GM13976 (cell line): ENCODE measurements around the gene AZU1.

Experiments
- DNase-seq: peaks from one replicate; pipeline ENCODE4 v3.0.0; 2012; ENCODE audit warnings: low spot score
- in situ Hi-C: fragments of 300-500 bp; cut with MboI; formaldehyde crosslinking; loops from one replicate; pipeline ENCODE4 v1.12.0; 2022; ENCODE audit warnings: low sequenced_read_pairs, mixed read lengths, inconsistent platforms; ENCODE audit not compliant: unreplicated experiment
- TF ChIP-seq, protein P1 (sequence below): IDR thresholded peaks from 2 replicates; pipeline ENCODE4 v1.5.1; 2012; ENCODE audit warnings: borderline replicate concordance, mild to moderate bottlenecking; ENCODE audit not compliant: insufficient read depth; ENCODE audit errors: extremely low read depth, missing control alignments, control extremely low read depth

Gene AZU1, protein sequence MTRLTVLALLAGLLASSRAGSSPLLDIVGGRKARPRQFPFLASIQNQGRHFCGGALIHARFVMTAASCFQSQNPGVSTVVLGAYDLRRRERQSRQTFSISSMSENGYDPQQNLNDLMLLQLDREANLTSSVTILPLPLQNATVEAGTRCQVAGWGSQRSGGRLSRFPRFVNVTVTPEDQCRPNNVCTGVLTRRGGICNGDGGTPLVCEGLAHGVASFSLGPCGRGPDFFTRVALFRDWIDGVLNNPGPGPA

DNA sequence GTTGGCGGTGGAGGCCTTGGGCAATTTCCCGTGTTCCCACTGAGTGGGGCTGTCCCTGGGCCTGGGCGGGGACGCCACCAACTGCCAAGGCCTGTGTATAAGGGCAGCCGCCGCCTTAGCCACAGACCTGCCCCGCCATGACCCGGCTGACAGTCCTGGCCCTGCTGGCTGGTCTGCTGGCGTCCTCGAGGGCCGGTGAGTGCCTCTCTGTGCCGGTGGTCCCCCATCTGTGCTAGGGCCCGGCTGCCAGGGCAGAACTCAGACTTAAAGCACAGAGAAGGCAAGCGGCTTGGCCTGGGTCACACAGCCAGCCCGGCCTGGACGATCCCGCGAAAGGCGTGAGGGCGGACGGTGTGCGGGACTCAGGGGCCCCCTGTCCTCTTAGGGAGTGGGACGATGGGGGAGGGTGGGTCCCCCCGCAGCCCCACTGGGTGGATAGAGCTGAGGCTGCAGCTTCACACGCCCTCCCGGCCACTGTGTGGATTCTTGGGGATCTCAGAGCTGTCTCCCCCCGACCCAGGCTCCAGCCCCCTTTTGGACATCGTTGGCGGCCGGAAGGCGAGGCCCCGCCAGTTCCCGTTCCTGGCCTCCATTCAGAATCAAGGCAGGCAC lies at the start of gene AZU1:
Gene AZU1, plus strand, starts transcription at position 128 of the 612 bp plus-strand sequence. Its CDS starts 10 bp downstream, at position 138.
- DNase-seq: no peak
- in situ Hi-C loops: no loop called here

DNA sequence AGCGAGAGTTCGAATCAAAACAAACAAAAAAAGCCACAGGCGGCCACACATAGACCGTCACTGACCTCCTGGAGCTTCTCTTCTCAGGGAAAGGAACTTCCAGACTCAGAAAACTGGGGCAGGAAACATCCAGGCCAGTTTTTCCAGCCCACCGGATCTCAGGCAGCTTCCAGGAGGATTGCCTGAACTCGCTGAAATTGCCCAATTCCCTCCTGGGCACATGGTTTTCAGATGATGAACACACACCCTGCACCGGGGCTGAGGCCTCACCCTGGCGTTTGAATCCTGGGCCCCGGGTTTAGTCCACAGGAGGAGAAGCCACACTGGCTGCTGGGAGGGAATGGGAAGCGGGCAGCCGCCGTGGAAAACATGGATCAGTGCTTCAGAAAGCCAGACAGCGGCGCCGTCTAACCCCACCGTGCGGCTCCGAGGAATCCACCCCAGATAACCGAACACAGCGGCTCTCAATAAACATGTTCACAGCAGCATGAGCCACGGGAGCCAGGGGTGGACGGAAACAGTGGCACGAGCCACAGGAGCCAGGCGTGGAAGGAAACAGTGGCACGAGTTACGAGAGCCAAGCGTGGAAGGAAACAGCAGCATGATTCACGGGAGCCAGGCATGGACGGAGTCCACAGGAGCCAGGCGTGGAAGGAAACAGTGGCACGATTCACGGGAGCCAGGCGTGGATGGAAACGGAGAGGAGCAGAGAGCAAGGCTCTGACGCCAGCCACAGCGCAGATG lies 48.6 kb upstream of the AZU1 start:
- in situ Hi-C loops: no loop called here
- TF ChIP-seq, protein P1, sequence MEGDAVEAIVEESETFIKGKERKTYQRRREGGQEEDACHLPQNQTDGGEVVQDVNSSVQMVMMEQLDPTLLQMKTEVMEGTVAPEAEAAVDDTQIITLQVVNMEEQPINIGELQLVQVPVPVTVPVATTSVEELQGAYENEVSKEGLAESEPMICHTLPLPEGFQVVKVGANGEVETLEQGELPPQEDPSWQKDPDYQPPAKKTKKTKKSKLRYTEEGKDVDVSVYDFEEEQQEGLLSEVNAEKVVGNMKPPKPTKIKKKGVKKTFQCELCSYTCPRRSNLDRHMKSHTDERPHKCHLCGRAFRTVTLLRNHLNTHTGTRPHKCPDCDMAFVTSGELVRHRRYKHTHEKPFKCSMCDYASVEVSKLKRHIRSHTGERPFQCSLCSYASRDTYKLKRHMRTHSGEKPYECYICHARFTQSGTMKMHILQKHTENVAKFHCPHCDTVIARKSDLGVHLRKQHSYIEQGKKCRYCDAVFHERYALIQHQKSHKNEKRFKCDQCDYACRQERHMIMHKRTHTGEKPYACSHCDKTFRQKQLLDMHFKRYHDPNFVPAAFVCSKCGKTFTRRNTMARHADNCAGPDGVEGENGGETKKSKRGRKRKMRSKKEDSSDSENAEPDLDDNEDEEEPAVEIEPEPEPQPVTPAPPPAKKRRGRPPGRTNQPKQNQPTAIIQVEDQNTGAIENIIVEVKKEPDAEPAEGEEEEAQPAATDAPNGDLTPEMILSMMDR: no peak
- DNase-seq: no peak

More for the DNA sequence above, at the start of gene AZU1:
- TF ChIP-seq, protein P1: no peak

DNA sequence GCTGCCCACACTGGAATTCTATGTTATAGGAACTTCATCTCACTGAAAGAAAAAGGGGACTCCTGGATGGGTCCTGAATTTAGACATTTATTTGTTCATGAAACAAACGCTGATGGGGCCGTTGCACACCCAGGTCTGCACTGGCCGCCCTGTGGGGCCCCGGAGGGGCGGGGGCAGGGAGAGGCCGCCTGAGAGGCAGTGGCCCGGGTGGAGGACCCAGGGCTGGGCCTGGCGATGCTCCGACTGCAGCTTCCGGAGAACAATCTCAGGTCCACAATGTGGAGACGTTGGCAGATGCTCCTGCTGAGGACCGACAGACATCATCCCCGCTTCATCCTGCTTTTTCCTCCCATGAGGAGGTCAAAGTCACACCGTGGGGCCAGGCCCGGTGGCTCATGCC lies 46.7 kb upstream of the AZU1 start:
- TF ChIP-seq, protein P1: no peak
- in situ Hi-C loops: no loop called here
- DNase-seq: no peak

DNA sequence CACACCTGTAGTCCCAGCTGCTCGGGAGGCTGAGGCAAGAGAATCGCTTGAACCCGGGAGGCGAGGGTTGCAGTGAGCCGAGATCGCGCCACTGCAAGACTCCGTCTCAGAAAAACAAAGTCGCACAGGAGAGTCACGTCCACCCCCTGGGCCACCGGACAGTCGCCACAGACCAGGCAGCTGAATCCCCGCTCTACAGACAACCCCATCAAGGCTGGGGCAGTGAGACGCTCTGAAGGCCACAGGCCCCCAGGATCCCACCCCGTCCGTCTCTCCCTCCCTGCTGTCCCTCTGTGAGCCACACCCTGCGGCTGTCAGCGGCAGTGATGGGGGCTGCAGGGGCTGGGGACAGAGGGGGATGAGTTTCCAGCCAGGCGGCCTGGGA lies 45.8 kb upstream of the AZU1 start:
- DNase-seq: no peak
- in situ Hi-C loops: no loop called here

DNA sequence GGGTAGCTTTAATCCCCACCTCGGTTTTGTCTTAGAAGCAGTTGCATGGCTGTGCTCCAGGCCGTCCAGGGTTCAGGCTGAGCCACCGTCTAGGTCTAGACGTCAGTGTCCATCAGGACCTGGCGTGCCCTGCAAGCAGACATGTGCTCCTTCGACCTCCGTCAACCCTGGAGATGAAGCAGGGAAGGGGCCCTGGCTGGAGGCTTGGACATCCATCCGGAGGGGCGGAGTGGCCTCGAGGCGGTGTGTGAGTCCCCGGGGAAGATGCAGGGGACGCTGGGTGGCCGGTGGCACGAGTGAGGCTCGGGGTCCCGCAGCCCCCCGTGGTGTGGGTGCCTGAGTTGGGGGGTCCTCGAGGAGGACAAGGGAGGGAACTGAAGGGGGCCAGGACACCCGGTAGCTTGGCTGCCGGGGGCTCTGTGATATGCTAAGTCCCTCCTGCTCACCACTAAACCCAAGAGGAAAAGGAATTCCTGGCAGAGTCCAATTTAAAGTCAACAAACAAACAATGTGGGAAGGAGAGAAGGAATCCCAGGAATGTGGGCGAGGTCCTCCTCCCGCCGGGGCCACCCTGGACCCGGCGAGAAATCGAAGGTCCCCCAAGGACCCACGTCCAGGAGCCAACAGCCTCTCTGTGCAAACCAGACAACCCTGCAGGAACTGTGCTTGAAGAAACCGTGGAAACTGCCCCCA lies 45.3 kb upstream of the AZU1 start:
- DNase-seq: no peak
- TF ChIP-seq, protein P1: no peak
- in situ Hi-C loops: no loop called here

More for the DNA sequence above, 45.8 kb upstream of the AZU1 start:
- TF ChIP-seq, protein P1: no peak
